CD4-positive, alpha-beta T cell treated with Interleukin-15 for 4 hours (primary cell): ENCODE measurements around the gene SNCAIP.
"Not testable (repeated sequence)": the region's sequence is repeated elsewhere in the genome, so short reads cannot be mapped to it uniquely, and the experiment has no call there.

Experiments
- DNase-seq: peaks from one replicate; pipeline ENCODE4 v3.0.0-alpha.2; 2020; ENCODE audit warnings: low spot score

Gene SNCAIP

GRCh38 chr5:122315521-122315920 lies 3.5 kb downstream of the SNCAIP start:
- DNase-seq, result no peak

DNA sequence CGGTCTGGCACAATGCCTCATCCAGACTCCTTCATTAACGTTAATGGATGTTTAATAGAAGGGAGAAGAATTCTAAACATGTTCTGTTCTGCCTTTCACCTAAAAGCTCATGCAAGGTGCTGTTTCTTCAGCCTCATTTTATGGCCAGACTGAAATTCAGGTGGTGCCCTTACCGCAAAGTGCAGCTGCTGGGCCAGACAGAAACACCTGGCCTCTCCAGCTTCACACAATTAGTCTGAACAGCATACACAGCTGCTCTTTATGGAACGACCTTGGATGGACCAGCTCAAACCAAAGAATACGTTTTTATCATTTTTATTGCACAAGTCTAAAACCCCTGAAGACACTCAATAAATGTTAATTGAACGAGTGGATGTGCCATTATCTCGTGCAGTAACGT lies 4.6 kb downstream of the SNCAIP start:
- DNase-seq, result no peak

GRCh38 chr5:122319897-122320296 lies 7.9 kb downstream of the SNCAIP start:
- no peak for DNase-seq

- no peak for DNase-seq
Observed at GRCh38 chr5:122321921-122322320, 9.9 kb downstream of the SNCAIP start.

DNA sequence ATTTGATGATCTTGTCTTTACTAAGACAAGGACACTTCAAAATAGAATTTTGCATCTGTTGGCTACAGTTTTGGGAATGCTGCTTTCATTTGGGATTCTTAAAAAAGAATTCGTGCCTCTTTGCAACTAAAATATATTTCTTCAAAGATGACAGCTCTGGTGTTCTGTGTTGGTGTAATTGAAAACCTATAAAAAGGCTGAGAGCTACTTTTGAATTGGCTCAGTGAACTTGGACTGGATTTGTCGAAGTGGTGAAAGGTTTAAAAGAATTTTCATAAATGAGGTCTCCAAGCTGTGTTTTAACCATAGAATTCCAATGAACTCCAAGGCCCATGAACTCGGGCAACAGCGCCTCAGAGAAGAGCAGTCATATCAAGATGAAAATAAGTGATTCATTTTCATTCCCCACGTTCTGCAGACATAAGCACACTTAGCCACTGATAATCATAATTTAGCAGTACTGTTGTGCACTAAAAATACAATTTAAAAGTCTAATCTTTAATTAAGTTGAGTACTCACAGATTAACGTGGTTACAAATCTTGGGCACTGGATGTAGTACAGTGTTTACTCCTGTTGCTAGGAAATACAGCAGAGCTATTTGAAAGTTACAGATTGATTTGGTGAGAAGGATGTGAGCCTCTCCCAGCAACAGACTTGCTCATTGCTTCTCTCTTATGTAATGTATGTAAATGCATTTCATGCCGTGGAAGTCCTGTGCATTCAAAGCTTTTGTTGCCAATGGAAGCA lies 10.9 kb downstream of the SNCAIP start:
- no peak for DNase-seq

DNA sequence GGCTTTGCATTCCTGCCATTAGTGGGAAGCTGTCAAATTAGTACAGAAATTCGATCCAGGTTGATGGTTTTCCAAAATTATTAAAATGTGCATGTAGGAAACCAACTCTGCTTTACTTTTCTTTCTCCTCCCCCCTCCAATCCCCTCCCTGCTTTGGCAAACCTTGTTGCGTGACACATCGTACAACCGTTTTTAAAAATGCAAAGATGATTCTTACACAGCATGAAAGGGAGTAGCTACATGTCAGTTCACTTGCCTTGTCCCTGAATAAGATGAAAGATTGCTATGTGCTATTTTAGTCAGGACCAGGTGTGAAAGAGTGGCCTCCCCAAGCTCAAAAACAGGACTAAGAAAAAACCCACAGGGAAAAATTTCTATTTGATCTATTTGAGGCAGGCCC lies 11.7 kb downstream of the SNCAIP start:
- DNase-seq, result no peak

DNA sequence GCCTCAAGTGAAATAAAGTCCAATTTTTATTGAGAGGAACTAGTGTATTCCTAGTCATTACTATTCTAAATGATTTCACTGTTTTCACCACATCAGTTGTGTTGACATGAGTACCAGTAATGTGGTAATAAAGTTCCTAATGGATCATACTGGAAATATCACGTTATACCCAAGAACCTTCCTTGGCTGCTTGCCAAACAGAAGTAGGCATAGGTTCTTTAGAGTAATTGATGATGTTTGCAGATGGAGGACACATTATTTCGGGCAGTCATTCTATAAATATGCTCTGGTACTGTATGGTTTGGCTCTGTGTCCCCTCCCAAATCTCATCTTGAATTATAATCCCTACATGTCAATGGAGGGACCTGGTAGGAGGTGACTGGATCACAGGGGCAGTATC lies 15.1 kb downstream of the SNCAIP start:
- DNase-seq, result no peak

DNA sequence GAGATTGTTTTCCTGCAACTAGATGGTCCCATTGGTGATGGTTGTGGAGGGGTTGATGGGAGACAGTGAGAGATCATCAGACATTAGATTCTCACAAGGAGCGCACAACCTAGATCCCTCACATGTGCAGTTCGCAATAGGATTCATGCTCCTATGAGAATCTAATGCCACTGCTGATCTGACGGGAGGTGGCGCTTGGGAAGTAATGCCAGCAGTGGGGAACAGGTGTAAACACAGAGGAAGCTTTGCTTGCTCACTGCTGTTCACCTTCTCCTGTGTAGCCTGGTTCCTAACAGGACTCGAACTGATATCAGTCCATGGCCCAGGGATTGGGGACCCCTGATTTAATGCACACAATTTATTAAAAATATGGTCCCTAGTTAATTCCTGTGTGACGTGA lies 18.8 kb downstream of the SNCAIP start:
- DNase-seq, result no peak

- no peak for DNase-seq
Observed at GRCh38 chr5:122332599-122333555, 20.8 kb downstream of the SNCAIP start.

GRCh38 chr5:122333564-122333963 lies 21.5 kb downstream of the SNCAIP start:
- DNase-seq, result no peak

DNA sequence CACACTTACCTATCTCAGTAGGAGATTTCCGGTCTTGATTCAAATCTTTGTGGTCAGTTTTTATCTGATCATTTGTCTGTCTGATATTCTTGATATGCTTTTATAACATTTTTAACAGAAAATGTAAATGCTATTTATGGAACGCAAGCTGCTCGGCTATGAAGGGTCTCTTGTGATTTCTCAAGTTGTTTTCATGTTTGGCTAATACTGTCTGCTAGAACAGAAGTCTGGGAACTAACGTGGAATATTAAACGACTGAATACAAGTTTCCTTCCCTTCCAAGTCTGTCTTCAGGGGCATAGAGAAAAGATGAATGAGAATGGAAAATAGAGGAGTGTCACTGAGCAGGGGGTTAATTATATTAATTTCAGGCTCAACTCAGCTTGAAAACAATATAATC lies 27.6 kb downstream of the SNCAIP start:
- DNase-seq, result no peak

- DNase-seq, result no peak
Observed at GRCh38 chr5:122341087-122341486, 29.1 kb downstream of the SNCAIP start.

- no peak for DNase-seq
Observed at GRCh38 chr5:122342256-122342655, 30.2 kb downstream of the SNCAIP start.

GRCh38 chr5:122346897-122347581 lies 35.0 kb downstream of the SNCAIP start:
- DNase-seq, result no peak

- DNase-seq, result no peak
Observed at GRCh38 chr5:122350496-122350895, 38.5 kb downstream of the SNCAIP start.

- no peak for DNase-seq
Observed at GRCh38 chr5:122351416-122352157, 39.5 kb downstream of the SNCAIP start.

DNA sequence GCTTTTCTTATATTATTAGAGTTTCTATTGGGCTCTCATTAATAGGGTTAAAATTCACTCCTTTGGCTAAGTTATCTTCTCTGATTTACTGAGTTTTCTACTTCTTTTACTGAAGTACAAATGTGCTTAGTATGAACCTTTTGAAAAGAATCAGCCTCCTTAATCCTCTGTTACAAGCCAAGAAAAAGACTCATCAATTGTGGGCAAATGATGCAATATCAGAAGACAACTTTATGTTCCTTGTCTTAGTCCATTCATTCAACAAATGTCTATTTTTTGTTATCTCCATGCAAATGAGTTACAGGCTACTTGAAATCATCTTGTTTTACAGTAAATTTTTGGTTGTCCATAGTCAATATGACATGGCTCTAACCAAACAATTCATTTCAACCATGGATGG lies 40.3 kb downstream of the SNCAIP start:
- no peak for DNase-seq

GRCh38 chr5:122353361-122353760 lies 41.3 kb downstream of the SNCAIP start:
- DNase-seq, result not testable (repeated sequence)

GRCh38 chr5:122354293-122354692 lies 42.3 kb downstream of the SNCAIP start:
- DNase-seq, result no peak

DNA sequence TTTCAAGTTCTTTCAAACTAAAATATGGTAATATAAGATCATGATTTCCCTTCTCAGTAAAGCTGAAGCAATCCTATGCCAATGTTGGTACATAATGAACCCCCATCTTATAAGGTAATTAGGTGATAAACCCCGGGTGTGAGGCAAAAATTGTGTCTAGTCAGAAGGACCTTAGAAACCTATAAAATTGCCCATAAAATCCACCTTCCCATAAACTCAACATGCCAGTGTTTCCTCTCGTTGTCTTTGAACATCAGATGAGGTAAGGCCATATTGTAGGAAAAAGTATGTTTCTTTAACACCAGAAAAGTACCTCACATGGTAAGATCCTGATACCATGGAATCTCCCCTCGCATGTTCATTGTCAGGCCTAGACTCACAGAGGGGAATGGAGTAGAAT lies 43.3 kb downstream of the SNCAIP start:
- DNase-seq, result no peak

DNA sequence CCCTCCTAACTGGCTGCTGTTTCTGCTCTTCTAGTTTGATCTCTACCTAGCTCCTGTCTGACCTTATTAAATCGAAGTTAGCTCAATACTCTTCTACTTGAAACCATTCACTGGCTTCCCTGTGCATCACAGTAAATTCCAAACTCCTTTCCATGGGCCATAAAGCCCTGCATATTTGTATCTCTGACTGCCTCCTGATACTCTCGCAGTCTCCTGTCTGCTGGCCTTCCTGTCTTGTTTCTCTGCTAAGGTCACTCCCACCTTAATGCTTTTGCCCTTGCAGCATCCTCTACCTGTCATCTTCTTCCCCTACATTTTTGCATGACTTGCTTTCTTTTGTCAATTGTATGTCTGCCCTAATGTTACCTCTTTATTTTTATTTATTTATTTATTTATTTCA lies 44.8 kb downstream of the SNCAIP start:
- no peak for DNase-seq
